HG02571 (cell line): Measurements from ENCODE around the gene SLC23A2.
"Not testable (repeated sequence)": the region's sequence is repeated elsewhere in the genome, so short reads cannot be mapped to it uniquely, and the experiment has no call there.

Experiments used
- ATAC-seq: cut with Tn5 transposase; IDR thresholded peaks from one replicate; pipeline ENCODE4 v1.9.1; 2021; ENCODE audit warnings: mild to moderate bottlenecking, moderate library complexity; ENCODE audit not compliant: unreplicated experiment

SLC23A2 gene

GRCh38 chr20:4937407-4938319 lies 63.6 kb downstream of the SLC23A2 start:
- no peak for ATAC-seq

DNA sequence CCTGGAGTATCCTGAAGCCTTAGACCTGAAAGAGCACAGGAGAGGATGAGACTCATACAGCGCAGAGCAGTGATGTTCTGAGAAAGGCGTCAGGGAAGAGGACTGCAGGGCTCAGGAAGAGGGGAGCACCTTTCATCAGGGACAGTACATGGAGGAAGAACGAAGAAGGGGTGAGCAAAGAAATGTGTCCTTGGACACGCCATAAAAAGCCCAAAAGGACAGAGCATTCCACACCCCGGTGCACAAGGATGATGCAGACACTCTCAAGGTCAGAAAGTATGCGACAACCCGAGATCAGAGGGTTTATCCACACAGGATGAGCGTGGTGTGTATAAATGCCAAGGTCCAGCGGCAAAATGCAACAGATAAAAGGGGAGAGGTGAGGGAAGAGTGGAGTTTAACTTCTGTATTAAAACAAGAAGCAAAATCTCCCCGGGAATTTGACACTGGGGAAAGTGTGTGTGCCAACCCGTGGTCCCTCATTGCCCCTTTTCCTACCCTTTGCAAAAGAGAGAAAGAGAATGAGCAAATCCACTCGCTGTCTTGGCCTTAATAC lies 64.4 kb downstream of the SLC23A2 start:
- ATAC-seq = no peak

- no peak for ATAC-seq
Observed at GRCh38 chr20:4936392-4936850, 64.9 kb downstream of the SLC23A2 start.

GRCh38 chr20:4932061-4932460 lies 69.2 kb downstream of the SLC23A2 start:
- no peak for ATAC-seq

- no peak for ATAC-seq
Observed at GRCh38 chr20:4929686-4930397, 71.5 kb downstream of the SLC23A2 start.

- ATAC-seq = no peak
Observed at GRCh38 chr20:4926531-4927156, 74.7 kb downstream of the SLC23A2 start.

DNA sequence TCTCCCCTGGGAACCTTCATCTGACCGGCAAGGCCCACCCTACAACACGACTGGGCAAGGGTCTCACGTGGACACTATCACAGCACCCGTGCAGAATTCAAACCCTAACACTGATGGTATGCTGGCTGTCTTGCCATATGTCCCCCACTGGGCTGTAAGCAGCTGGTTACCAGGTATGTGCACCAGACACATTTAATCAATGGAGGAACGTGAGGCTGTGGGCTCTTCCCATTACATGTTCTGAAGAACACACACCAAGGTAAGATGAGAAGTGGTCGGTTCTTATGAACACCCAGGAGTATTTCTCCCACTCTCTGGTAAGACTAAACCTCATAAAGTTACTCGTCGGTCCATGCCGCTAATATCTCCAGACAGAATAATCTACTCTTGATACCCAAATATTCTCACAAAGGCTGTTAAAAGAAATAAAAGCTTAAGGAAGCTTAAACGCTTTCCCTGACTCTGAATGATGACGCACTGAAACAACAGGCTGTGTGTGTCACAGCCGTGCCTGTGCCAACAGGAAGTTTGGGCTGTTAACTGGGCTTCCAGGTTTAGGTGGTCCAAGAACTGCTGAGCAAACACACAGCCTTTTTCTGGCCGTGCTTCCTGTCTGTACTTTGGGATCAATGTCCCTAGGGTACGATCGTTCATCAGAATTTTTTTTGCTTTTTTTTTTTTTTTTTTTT lies 75.3 kb downstream of the SLC23A2 start:
- ATAC-seq = no peak

DNA sequence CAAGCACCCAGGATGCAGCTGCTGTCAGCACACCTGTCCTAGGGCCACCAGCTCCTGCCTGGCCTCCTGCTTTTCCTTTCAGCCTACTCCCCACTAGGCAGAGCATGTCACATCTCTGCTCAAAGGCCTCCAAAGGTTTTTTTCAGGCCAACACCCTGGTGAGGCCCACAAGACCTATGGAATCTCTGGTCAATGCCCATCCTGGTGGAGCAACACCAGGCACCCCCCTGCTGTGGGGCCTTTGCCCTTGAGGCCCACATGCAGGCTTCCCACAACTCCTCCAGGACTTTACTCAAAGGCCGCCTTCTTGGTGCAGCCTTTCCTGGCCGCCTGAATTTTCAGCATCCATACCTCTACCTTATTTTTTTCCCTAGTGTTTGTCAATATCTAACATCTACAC lies 76.9 kb downstream of the SLC23A2 start:
- no peak for ATAC-seq

DNA sequence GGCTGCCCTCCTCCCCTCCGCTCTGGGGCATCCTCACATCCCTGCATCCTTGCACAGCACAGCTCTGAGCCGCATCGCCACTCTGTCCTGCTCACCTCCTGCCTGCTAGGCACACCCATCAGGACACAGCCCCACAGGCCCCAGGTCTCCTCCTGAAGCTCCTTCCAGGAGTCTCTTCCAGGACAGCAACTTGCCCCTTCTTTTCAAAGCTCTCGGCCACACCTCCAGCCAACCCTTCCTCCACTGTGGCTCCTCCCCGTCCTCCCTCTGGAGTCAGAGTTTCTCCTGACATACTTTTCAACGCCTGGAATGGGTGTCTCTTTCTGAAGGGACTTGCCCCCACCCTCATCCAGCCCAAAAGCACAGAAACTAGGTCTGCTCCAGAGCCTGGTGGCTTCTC lies 77.3 kb downstream of the SLC23A2 start:
- no peak for ATAC-seq

DNA sequence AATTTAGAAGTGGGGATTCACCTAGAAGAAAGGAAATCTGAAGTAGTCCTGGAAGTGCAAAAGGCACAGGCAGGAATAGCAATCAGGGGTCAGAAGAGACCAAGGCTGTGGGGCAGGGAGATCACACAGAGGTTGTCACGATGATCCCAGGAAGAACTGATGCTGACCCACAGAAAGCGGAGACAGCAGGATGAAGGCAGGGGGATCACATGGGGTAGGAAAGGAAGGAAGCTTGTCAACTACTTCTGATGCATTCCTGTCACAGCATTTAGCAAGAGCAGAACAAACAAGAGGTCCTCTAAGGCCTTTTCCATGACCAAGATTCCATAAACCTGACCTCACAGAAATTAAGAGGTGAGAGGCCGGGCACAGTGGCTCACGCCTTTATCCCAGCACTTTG lies 79.1 kb downstream of the SLC23A2 start:
- no peak for ATAC-seq

DNA sequence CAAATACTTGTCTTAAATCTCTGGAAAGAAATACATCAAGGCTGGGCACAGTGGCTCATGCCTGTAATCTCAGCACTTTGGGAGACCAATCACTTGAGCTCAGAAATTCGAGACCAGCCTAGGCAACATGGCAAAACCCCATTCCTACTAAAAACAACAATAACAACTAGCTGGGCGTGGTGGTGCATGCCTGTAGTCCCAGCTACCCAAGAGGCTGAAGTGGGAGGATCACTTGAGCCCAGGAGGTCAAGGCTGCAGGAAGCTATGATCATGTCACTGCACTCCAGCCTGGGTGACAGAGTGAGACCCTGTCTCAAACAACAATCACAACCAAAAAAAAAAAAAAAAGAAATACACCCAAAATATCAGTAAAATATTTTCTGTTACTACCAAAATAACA lies 80.0 kb downstream of the SLC23A2 start:
- ATAC-seq = not testable (repeated sequence)

DNA sequence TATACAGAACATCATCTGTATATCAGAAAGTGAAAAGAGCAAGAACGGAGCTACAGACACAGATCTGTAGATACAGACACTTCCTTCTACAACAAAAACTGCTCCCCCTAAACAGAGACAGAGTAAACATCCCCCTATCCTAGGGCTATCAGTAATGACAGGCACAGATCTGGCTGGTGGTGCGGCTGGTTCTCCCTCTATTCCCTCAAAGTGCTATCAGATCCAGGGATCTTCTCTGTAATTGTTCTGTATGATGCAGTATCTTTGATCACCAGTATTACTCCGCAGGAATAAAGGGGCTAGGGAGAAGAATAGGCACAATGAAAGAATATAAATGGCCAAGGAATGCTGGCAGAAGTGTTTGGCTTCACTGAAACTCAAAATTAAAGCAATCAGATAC lies 80.7 kb downstream of the SLC23A2 start:
- no peak for ATAC-seq

- no peak for ATAC-seq
Observed at GRCh38 chr20:4920131-4920530, 81.2 kb downstream of the SLC23A2 start.

DNA sequence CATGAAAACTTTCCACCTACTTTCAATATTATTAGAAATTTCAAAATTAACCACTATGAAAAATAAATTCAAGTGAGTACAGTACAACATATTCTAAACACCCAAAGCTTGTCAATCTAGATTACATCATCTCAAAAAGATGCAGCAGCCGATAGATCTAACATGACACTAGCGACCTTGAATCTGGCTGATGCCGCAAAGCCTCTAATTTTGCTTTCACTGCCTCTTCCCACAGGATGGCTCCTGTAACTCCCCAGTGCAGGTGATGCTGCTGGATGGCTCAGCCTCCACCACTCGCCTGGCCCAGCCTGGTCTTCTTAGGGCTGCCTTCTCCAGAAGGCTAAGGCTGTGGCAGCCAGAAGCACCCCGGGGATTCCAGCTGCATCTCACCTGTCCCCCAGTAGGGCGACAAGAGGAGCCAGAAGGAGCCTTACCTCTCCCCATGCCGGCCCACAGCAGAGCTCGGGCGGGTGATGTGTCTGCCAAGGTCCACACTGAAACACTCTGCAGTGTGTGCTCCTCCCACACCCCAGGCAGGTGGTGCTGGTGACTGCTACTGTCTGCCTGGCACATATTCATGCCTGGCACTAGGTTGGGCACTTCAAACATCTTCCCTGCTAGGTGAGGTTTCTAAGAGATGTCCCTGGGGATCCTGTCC lies 82.1 kb downstream of the SLC23A2 start:
- no peak for ATAC-seq

DNA sequence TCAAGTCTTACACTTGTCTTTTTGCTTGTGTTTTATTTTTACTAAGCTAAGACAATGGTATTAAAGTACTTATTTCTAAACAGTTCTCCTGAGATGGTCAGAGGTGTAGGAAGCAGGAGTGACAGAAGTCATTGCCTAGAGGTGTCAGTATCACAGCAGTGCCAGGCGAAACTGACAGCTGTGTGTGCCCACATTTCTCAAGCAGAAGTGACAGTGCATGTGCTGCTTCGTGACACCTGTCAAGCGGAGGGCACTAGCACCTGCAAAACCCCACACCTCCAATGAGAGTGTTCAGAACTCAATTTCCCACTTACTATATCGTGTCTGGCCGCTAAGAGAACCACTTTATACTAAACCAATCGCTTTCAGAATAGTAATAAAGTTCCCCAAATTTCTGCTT lies 82.8 kb downstream of the SLC23A2 start:
- no peak for ATAC-seq

GRCh38 chr20:4916971-4917881 lies 84.1 kb downstream of the SLC23A2 start:
- no peak for ATAC-seq

- ATAC-seq = no peak
Observed at GRCh38 chr20:4913147-4913546, 88.2 kb downstream of the SLC23A2 start.

GRCh38 chr20:4912380-4913142 lies 88.7 kb downstream of the SLC23A2 start:
- ATAC-seq = no peak
